NB4 (cell line): ENCODE data around the gene OR7C1.

ENCODE experiments used
- CTCF ChIP-seq: IDR thresholded peaks from one replicate; pipeline ENCODE4 v1.5.1; 2012; ENCODE audit warnings: low read depth, low read length
- MAX ChIP-seq: IDR thresholded peaks from 2 replicates; pipeline ENCODE4 v1.6.1; 2011; ENCODE audit warnings: low read depth, low read length

- TF ChIP-seq CTCF (no peak), MAX (no peak)
These were observed 39.0 kb downstream of the OR7C1 start for GRCh38 chr19:14796021-14796420.
